ENCODE data around the gene PIGK.
"Not testable (repeated sequence)": the region's sequence is repeated elsewhere in the genome, so short reads cannot be mapped to it uniquely, and the experiment has no call there.

Gene PIGK

DNA sequence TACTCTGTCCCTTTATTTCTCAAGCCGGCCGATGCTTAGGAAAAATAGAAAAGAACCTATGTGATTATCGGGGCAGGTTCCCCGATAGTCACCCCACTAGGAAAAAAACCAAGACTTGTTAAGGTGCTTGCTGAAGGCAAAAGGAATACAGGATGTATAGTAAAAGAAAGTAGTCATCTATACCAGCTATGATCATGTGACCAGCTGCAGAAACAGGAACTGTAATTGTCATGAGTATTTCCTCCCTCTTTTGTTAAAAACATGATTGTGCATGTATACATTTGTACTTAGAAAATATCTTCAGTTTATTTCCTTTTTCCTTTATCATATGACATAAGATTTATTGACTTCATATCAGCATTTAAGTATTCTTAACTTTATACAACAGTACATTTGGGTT lies 30.5 kb downstream of the PIGK start:
- no peak for DNase-seq

DNA sequence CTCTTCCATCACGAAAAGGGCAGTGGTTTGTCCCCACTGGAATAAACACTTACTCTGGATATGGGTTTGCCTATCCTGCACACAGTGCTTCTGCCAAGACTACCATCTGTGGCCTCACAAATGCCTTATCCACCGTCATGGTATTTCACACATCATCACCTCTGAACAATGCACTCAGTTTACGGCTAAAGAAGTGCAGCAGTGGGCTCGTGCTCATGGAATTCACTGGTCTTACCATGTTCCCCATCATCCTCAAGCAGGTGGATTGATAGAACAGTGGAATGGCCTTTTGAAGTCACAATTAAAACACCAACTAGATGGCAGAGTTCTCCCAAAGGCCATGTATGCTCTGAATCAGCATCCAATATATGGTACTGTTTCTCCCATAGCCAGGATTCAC lies 32.3 kb downstream of the PIGK start:
- not testable (repeated sequence) for DNase-seq

DNA sequence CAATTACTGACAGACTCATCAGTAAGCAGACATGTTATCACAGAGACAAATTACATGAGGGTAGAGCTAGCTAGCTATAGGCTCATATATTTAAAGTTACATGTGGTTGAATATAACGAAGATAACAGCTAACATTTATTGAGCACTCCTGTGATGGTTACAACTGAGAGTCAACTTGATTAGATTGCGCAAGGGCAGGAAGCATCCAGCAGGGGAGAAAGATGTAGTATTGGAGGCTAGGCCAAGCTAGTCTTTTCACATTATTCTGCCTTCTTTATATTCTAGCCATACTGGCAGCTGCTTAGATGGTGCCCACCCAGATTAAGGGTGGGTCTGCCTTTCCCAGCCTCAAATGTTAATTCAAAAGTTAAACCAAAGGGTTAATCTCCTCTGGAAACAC lies 37.1 kb downstream of the PIGK start:
- DNase-seq = no peak

DNA sequence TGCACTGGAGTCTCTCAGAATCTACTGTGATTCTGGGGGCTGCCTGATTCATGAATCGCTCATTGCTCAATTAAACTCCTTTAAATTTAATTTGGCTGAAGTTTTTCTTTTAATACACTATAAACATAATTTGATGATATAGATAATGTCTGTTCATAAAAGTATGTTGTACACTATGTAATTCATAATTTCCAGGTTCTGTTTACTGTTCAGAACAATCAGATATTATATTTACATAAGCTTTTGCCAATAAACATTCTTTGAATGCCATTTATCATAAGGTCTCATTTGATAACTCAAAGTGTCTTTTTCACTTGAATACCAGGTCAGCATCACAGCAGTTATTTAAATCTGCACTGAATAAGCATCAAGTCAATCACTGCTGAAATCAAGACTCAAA lies 39.6 kb downstream of the PIGK start:
- no peak for DNase-seq

DNA sequence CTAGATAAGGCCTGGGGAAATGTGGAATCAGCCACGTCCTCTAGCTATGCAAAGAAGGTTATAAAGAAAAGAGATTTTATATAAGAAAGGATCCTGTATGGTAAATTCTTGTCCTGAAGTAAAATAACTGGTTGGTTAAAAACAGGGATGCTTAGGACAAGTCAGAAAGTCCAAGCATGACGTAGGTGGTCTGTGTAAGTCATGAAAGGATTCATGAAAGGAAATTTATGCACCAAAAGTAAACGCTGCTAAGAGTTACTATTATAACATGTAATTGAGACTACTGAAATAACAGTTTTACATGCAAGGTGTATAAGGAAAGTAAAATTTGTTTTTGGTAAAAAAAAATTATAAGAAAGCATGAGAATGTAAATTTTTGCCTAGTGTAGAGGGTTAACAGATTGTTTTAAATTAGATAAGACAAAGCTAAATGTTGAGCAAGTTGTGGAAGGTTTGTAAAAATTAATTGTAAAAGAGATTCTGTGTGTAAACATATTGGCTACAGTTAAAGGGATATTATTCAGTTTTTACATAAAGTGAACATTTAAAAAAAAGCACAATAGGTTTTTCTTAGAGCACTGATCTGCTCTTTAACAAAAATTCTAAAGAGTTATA lies 43.9 kb downstream of the PIGK start:
- DNase-seq = no peak

DNA sequence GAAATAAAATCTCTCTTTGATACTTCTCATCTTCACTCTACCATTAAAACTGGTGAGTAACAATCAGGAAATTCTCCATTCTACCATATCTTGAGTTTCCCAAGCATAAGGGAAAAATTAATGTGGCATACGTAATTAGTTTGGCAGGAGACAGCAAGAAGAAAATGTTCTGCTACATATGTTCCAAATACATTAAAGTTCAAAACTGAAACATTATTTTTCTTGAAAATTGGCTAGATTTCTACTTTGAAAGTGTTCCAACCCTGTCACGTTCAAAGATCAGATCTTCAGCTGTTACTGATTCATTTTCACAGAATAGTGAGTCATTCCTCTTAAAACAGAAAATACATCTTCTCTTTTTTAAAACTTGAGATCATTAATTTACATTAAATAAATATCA lies 48.5 kb downstream of the PIGK start:
- DNase-seq = peak; percentile 25

DNA sequence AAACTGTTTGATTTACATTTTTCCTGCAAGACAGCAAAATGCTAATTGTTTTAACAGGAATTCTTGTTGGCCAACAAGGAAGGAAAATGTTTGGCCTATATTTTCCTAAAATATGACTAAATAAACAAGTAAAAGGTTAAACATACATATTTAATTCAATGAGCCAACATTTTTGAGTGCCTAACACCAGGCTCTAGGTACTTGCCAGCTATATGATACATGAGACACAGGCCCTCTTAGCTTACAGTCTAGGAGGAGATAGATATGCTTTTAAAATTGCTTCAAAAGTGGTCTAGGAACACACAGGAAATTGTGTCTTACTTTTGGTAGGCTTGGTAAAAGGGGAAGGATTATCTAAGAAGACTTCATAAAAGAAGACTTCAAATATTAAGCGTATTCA lies 50.9 kb downstream of the PIGK start:
- DNase-seq = no peak

DNA sequence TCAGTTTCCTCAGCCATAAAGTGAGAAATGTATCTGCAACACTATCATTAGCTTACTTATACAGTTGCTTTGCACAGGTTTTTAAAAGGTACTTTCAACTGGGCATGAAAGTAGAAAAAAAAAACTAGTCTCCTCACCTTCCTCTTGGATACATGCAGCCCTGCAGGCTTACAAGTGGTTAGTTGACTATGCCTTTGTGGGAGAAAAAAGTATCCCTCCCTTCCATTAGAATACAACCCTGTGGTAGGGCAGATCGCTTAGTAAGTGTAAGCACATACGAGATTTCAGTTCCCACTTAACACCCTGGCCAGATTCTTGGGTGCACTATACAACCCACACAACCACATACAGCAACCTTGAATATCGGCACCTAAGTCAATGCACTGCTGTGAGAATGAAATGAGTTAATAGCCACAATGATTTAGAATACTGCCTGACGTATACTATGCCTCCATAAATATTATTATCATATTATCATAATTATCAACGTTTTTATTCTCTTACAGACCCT lies 54.7 kb downstream of the PIGK start:
- DNase-seq = no peak

DNA sequence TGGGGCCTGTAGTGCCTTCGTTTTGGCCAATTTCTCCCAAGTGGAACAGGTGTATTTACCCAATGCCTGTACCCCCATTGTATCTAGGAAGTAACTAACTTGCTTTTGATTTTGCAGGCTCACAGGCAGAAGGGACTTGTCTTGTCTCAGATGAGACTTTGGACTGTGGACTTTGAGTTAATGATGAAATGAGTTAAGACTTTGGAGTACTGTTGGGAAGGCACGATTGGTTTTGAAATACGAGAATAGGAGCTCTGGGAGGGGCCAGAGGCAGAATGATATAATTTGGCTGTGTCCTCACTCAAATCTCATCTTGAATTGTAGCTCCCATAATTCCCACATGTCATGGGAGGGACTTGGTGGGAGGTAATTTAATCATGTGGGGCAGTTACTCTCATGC lies 59.5 kb downstream of the PIGK start:
- DNase-seq = not testable (repeated sequence)

DNA sequence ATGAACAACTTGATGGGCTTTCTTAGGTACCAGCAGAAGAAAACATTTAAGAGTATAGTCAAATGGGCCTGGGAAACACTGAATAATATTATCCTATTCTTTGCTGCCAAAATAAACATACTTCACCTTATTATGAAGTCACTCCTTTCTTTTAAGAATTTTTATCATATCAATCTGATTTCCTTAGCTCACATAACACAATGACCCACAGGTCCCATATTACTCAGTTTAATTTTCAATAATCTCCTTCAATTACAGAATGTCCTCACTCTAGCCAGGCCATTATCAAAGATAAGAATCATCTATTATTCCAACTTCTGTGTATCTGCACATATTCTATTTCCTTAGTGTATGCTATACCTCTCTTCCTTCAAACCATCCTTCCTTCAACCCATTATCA lies 63.0 kb downstream of the PIGK start:
- DNase-seq = peak; percentile 12

DNA sequence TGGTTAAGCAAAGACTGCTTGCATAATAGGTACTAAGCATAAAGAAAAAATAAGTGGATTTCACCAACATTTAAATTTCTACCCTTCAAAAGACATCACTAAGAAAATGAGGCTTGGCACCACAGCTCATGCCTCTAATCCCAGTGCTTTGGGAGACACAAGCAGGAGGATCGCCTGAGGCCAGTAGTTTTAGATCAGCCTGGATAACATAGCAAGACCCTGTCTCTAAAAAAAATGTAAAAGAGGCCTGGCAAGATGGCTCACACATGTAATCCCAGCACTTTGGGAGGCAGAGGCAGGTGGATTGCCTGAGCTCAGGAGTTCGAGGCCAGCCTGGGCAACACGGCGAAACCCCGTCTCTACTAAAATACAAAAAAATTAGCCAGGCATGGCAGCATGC lies 73.0 kb downstream of the PIGK start:
- no peak for DNase-seq

DNA sequence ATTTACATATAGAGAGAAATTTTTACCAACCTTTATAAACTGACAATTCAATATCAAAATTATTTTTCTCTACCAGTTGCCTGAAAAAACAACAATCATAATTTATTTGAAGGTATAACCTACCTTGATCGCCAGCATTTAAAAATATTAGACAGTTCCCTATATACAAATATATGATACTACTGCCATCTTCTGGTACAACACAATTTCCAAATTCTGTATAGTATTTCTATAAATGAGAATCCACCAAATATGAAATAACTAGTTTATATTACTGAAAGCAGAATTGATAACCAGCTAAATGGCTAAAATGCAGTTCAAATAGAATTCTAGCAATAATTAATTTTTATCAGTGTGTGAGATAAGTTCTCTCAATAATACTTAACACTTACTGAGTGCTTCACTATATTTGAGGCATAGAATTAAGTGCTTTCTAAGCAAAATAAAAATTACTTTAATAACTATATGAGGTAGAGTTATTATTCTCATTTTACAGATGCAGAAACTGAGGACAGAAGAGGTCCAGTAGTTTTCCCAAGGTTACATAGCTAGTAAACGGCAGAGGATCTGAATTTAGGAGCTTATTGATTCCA lies 75.6 kb downstream of the PIGK start:
- peak; percentile 26 for DNase-seq

DNA sequence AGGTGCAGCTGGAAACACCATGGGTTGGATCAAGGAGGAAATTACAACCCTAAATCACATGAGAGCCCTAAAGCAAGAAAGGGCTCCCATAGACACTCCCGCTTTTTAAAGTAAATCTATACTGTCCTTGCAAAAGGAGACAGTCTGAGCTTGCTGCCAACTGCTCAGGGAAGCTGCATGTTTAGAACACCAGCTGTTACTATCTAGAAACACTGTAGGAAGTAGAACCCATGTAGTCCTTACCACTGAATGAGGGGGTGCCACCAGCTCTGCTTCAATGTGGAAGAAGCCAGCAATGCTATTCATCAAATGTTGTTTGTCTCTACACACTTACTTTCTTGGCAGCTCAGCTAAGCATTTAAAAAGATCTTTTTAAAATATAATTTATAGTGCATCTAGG lies 79.8 kb downstream of the PIGK start:
- DNase-seq = no peak

DNA sequence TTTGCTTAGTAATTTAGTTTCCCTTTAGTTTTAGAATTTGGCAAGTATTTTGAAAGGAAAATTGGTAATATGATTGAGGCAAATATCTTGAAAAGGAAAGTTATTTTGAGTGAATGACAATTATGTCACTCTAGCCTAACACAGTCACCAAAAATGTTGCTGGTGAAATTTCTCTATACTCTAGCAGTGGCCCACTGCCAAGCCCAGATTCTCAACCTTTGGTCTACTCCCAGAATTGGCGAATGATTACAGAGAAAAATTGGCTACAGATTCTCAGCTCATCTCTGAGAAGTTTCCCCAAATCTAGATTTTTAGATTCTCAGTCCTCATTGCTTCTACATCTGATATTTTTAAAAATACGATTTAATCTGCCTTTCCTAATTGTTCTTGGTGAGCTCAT lies 84.9 kb downstream of the PIGK start:
- no peak for DNase-seq

DNA sequence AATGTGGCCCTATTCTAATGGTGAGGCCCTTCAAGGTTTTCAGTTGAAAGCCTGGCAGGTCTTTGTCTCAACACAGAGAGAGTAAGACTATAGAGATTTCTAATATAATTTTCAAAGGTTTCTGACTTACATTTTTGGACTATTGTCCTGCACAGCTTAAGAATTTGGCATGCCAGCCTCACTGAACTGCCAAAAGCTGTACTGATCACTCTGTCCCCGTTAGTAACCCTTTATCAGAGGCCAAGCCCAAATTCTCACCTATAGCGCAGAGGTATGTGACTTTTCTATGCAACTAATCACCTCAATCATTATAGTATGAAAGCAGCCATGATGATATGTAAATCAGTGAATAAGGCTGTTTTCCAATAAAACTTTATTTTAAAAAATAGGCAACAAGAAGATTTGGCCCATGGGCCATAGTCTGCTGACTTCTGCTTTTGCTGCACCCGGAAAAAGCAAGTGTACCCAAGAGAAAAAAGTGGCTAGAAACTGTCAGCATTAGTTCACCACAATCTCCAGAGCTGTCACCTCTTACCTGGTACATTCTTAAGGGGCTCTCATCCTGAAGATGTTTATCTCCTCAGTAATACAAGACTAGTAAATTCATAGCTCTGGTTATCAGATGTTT lies 85.4 kb downstream of the PIGK start:
- no peak for DNase-seq

DNA sequence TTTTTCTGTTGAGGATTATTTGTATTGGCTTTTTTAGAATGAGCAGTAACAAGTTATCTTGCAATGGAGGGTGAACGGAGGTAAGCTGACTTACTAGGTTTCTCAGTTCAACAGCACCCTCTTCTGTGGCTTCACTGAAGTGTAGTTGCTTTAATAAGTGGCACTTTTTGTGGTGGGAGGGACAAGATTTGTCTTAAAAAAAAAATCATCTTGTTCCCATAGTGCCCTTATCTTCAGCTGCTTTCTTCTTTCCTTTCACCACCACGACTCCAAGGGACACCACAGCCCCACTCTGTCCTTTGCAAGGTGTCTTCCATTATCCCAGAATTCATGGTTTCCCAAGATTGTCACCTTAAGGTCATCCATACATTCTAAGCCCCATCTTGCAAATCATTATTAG lies 92.9 kb downstream of the PIGK start:
- DNase-seq = peak; percentile 71

DNA sequence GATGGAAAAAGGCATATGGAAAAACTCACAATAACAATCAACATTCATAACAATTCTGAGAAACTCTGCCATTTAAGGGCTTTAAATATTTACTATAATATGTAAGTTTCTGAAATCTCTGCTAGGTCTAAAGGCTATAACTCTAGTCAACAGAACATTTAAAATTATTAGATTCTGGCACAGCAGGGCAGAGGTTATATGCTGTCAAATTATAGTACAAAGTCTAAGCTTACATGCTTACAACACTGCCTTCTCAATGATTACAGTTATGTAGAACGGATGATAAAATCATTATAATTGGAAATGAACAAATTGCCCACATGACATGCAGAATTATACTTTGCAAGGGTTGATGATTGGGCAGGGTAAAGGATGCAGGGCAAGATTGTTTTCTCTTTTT lies 97.7 kb downstream of the PIGK start:
- DNase-seq = no peak

DNA sequence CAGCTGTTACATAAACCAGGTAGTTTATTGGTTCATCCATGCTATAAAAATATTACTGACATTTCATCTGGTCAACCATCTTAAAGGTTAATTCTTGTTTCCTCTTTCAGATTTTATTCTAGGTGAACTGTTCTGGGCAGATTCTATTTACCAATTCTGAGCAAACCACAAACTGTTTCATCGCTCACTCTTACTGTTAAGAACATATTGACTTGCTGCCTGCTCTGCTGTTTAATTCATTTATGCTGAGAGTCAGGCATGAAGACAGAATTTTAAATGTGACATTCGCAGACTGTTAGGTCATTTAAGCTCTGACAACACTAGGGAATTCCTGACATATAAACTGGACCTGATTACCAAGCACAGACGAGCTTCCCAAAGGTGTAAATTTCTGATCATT lies 98.3 kb downstream of the PIGK start:
- DNase-seq = no peak

DNA sequence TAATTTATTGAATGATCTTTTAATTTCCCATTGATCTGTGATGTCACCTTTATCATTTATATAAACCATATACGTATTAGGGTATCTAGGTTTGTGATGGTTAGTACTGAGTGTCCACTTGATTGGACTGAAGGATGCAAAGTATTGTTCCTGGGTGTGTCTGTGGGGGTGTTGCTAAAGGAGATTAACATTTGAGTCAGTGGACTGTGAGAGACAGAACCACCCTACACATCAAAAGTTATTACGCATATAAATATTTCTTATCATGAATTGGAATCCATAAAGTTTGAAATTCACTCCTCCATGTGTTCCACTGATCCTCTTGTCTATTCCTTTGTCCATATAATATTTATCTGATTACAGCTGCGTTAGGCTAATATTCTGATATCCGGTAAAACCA lies 100.5 kb downstream of the PIGK start:
- DNase-seq = no peak

DNA sequence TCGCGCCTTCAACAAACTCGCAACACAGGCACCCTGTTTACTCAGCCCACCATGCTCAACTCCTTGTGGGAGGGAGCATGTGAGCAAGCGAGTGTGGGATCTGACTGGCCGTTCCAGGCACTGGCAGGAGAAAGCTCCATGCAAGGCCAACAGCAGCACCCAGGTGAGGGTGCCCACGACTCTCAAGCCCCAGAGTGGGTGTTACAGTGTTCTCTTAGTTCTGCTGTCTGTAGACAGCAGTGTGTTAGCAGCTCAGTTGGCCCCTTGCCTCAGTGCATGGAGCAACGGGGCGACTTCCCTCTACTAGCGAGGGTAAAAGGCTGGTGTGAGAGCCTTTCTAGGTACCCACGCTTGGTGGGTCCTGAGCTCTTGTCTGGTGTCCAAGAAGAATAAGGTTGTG lies 114.6 kb downstream of the PIGK start:
- peak; percentile 14 for DNase-seq

DNA sequence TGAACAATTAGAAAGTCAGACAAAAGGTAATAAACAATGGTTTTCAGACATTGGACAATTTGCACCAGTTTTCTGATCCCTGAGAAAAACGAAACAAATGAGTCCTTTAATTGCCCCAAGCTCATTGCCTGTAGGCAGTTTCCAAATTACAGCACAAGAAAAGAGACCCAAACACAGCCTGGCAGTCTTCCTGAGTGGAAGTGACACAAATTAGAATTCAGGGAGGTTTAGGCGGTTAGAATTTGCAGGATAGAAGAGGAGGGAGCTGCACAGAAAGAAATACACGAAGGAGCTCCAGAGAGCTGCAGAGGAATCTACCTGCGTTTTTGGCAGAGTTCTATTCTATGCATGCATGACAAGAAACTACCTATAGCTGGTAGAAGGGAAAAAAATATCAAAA lies 115.7 kb downstream of the PIGK start:
- DNase-seq = no peak

DNA sequence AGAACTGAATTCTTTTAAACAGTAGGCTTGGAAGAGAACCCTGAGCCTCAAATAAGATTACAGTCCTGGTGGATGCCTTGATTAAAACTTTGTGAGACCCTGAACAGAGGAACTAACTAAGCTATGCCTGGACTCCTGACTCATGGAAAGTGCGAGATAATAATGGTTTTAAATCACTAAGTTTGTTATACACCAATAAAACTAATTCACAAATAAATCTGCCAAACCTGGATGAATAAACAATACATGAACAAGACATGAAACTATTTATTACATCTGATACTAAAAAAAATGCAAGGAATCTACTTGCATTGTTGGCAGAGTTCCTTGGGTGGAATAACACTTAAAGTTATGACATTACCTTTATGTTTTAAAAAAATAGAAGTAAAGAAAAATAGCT lies 118.4 kb downstream of the PIGK start:
- DNase-seq = peak; percentile 37

DNA sequence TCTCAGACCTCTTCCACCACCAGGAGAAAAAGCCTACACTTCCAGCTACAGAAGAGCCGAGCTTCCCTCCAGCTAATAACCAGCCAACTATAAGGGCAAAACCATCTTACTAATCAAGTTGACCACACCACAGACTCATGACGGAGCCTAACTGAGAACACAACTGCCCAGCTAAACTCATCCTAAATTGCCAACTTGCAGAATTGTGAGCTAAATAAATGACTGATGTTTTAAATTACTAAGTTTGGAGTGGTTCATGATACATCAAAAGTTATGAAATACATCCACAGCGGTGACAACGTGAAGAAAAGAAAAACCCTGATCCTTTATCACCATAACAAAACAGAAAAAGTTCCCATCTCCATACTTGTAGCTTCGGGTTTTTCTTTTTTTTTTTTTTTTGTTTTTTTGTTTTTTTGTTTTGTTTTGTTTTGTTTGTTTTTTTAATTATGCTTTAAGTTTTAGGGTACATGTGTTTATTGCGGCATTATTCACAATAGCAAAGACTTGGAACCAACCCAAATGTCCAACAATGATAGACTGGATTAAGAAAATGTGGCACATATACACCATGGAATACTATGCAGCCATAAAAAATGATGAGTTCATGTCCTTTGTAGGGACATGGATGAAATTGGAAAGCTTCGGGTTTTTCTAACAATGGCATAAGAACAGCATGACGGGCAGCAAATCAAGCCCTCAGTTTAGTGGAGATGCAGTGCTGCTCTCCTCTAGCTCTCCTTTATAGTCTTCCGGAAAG lies 122.6 kb downstream of the PIGK start:
- no peak for DNase-seq

DNA sequence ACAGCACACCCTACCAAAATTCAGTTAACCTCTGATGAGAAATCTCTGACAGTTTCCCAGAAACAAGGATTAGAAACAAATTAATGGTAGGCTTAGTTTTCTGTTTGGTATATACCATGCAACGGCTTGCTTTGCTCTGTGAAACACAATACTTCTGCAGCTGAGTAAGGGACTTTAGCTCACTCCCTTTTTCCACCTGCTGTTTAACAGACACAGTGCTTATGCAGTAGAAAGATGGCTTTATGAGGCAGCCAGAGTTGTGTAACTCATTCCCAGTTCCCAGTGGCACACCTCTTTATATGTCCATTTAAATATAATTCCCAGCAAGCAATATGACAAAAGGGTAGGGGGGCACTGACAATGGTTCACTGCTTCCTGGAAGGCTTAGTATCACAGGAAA lies 124.0 kb downstream of the PIGK start:
- no peak for DNase-seq

Data from HCEC 1CT (cell line).